ENCODE data around the gene LIMCH1. TPM values are rescaled to one million over a fixed set of nuclear protein-coding genes. Genes with fewer than 3 reads are reported as not detected.

Gene LIMCH1
- total RNA-seq, 1 donor from 2014 or later: 257 TPM

DNA sequence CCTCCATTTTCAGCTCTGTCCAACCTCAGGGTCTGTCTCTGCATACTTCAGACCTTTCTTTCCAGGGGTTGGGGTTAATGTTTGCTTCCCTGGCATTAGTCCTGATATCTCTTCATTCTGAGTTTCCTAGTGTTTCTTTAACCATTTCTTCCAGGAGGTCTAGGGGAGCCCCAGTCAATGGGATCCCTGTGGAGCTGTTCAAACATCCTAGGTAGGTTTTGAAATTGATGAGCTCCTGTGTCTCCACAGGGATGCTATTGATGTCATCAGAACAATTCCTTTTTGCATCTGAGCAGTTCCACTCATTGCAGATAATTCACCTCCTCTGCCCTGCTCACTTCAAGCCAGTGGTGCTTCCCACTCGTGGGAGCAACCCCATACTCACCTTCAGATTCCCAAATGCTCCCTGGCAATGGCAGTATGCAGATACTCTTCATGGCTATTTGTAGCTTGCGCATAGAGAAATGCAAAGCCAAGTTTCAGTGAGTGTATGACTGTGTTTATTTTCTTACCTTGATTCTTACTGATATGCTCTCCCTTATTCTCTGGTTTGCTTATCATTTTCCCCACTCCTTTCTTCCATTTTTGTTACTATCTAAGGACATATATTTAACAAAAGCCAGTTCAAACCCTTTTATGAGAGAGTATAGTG lies 33.7 kb upstream of the LIMCH1 start:
- DNase-seq (ENCODE audit: low spot score): no peak
- Mint-ChIP-seq H3K9me3 (ENCODE audit: unreplicated experiment) (no peaks in the 10 kb centered on the region), H3K4me3 (ENCODE audit: unreplicated experiment) (no peak overlapping the region), H3K36me3 (ENCODE audit: low read depth, unreplicated experiment) (peaks cover 62% of the 10 kb centered on the region), H3K4me1 (ENCODE audit: unreplicated experiment) (peaks cover 16% of the 10 kb centered on the region), H3K27me3 (ENCODE audit: unreplicated experiment) (no peaks in the 10 kb centered on the region), H3K27ac (ENCODE audit: unreplicated experiment) (no peak overlapping the region)
- TF ChIP-seq, protein P1, sequence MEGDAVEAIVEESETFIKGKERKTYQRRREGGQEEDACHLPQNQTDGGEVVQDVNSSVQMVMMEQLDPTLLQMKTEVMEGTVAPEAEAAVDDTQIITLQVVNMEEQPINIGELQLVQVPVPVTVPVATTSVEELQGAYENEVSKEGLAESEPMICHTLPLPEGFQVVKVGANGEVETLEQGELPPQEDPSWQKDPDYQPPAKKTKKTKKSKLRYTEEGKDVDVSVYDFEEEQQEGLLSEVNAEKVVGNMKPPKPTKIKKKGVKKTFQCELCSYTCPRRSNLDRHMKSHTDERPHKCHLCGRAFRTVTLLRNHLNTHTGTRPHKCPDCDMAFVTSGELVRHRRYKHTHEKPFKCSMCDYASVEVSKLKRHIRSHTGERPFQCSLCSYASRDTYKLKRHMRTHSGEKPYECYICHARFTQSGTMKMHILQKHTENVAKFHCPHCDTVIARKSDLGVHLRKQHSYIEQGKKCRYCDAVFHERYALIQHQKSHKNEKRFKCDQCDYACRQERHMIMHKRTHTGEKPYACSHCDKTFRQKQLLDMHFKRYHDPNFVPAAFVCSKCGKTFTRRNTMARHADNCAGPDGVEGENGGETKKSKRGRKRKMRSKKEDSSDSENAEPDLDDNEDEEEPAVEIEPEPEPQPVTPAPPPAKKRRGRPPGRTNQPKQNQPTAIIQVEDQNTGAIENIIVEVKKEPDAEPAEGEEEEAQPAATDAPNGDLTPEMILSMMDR (IDR thresholded peaks at IDR 0.05; ENCODE audit: unreplicated experiment): no peak

DNA sequence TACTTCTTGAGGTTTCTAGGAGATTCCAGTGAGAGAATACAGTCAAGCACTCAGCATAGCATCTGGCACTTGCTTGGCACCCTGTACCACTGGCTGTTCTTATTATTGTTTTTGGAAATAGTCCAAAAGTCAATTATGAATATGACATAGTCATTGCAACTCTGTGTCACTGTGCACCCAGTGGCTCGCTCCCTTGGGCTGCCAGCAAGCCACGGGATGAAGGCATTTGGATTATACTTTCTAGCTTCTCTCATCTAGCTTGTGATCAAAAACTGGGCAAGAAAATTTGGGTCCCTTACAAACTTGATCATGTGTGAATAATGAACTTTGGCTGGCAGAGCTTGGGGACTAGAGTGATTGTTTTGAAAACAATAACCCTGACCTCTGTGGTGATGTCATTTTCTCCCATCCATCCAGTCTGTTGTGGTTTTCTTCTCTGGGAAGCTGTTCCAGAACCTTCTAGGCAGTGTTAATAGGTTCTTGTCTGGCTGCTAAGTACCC lies 32.7 kb upstream of the LIMCH1 start:
- Mint-ChIP-seq H3K36me3 (ENCODE audit: low read depth, unreplicated experiment) (peaks cover 57% of the 10 kb centered on the region), H3K4me3 (ENCODE audit: unreplicated experiment) (no peak overlapping the region), H3K27me3 (ENCODE audit: unreplicated experiment) (no peaks in the 10 kb centered on the region), H3K27ac (ENCODE audit: unreplicated experiment) (no peak overlapping the region), H3K9me3 (ENCODE audit: unreplicated experiment) (no peaks in the 10 kb centered on the region), H3K4me1 (ENCODE audit: unreplicated experiment) (peaks cover 16% of the 10 kb centered on the region)
- DNase-seq (ENCODE audit: low spot score): no peak
- TF ChIP-seq, protein P1 (IDR thresholded peaks at IDR 0.05; ENCODE audit: unreplicated experiment): no peak

DNA sequence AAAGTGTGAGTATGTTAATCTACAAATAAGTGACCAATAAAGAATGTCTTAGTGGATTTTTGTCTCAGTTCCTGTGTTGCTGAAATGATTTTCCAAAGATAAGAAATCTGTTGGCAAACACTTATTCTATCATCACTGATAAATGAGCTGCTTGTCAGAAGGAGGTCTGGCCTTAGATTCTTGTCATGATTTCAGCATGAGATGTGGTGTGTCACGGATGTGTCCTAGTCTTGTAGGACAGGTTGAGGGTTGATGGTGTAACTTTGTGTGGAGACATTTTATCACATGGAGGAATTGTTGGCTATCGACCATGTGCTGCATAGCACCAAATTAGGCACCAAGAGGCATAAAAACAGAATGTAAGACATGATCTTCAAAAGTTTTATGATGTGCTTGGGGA lies 31.8 kb upstream of the LIMCH1 start:
- no peak for DNase-seq (ENCODE audit: low spot score)
- Mint-ChIP-seq H3K27me3 (ENCODE audit: unreplicated experiment) (no peaks in the 10 kb centered on the region), H3K4me1 (ENCODE audit: unreplicated experiment) (peaks cover 17% of the 10 kb centered on the region), H3K9me3 (ENCODE audit: unreplicated experiment) (no peaks in the 10 kb centered on the region), H3K4me3 (ENCODE audit: unreplicated experiment) (no peak overlapping the region), H3K27ac (ENCODE audit: unreplicated experiment) (no peak overlapping the region), H3K36me3 (ENCODE audit: low read depth, unreplicated experiment) (peaks cover 52% of the 10 kb centered on the region)
- TF ChIP-seq, protein P1 (IDR thresholded peaks at IDR 0.05; ENCODE audit: unreplicated experiment): no peak

DNA sequence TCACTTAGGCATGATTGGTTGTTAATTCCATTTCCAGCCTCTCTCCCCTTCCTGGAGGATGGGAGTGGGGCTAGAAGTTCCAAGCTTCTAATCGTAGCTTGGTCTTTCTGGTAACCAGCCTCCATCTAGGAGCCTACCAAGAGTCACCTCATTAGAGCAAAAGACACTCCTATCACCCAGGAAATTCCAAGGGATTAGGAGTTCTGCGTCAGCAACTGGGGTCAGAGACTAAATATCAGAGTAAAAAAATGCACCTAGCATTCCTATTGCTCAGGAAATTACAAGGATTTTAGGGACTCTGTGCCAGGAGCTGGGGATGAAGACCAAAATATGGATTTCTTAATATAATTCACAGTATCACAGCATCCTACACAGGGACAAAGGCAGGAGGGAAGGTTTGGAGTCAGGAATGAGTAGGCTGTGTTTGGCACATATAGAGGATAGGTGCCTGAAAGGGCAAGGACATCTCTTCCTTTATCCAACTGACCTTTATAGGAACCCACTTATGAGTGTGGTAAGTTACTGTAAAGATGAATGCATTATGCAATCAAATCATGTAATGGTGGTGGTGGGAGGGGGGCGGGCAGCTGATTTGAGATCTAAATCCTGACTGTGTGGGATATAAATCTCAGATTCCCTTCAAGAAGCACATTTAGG lies 30.5 kb upstream of the LIMCH1 start:
- peak overlapping the region; percentile 15 for H3K27ac Mint-ChIP-seq (ENCODE audit: unreplicated experiment)
- H3K4me1 Mint-ChIP-seq (ENCODE audit: unreplicated experiment): peaks cover 18% of the 10 kb centered on the region
- no peak overlapping the region for H3K4me3 Mint-ChIP-seq (ENCODE audit: unreplicated experiment)
- TF ChIP-seq, protein P1 (IDR thresholded peaks at IDR 0.05; ENCODE audit: unreplicated experiment): no peak
- peaks cover 43% of the 10 kb centered on the region for H3K36me3 Mint-ChIP-seq (ENCODE audit: low read depth, unreplicated experiment)
- DNase-seq (ENCODE audit: low spot score): no peak
- no peaks in the 10 kb centered on the region for H3K9me3 Mint-ChIP-seq (ENCODE audit: unreplicated experiment)
- H3K27me3 Mint-ChIP-seq (ENCODE audit: unreplicated experiment): no peaks in the 10 kb centered on the region

- Mint-ChIP-seq H3K27ac (ENCODE audit: unreplicated experiment) (no peak overlapping the region), H3K4me1 (ENCODE audit: unreplicated experiment) (peaks cover 32% of the 10 kb centered on the region), H3K9me3 (ENCODE audit: unreplicated experiment) (no peaks in the 10 kb centered on the region), H3K4me3 (ENCODE audit: unreplicated experiment) (no peak overlapping the region), H3K27me3 (ENCODE audit: unreplicated experiment) (peaks cover 2% of the 10 kb centered on the region), H3K36me3 (ENCODE audit: low read depth, unreplicated experiment) (peaks cover 31% of the 10 kb centered on the region)
- TF ChIP-seq, protein P1 (IDR thresholded peaks at IDR 0.05; ENCODE audit: unreplicated experiment): no peak
- DNase-seq (ENCODE audit: low spot score): no peak
Measured at GRCh38 chr4:41509451-41509866, 28.5 kb upstream of the LIMCH1 start.
